ENCODE measurements around the gene GRAMD4.

Gene GRAMD4

DNA sequence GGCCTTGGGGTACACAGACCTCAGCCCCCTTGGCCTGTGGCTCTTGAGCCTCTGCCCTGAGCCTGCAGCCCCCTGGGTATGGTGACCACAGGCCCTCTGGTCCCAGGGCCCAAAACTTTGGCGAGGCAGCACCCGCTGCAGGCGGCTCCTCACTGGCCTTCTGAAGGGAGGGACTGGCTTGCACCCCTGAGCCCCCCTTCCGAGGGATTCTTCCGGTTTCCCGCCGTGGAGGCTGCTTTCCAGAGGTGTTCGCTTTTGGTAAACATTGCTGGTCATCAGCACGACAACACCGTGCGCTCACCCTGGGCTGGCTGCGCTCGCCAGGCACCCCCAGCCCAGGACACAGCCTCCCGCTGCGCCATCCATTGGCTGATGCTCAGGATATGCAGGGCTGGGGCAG, 42.0 kb downstream of the GRAMD4 start:
- DNase-seq (ENCODE audit: low read depth) = no peak
- TF ChIP-seq, protein P1, sequence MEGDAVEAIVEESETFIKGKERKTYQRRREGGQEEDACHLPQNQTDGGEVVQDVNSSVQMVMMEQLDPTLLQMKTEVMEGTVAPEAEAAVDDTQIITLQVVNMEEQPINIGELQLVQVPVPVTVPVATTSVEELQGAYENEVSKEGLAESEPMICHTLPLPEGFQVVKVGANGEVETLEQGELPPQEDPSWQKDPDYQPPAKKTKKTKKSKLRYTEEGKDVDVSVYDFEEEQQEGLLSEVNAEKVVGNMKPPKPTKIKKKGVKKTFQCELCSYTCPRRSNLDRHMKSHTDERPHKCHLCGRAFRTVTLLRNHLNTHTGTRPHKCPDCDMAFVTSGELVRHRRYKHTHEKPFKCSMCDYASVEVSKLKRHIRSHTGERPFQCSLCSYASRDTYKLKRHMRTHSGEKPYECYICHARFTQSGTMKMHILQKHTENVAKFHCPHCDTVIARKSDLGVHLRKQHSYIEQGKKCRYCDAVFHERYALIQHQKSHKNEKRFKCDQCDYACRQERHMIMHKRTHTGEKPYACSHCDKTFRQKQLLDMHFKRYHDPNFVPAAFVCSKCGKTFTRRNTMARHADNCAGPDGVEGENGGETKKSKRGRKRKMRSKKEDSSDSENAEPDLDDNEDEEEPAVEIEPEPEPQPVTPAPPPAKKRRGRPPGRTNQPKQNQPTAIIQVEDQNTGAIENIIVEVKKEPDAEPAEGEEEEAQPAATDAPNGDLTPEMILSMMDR (conservative IDR thresholded peaks at IDR 0.05; ENCODE audit: low read length) = no peak
- no peak overlapping the region for H3K4me3 ChIP-seq (ENCODE audit: low read length)

DNA sequence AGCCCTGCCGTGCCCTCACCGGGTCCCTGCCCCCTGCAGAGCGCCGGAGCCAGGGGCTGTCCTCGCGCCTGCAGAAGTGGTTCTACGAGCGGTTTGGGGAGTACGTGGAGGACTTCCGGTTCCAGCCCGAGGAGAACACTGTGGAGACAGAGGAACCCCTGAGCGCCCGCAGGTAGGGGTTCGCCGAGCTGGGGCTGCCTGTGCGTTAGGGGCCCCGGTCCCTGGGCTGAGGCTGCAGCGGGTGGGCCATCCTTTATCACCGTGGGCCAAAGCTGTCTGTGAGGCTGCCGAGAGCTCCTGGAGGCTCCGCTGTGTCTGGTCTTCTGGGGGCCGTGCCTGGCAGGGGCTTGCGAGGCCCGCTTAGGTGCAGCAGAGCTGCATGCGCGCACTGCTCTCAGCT, 42.8 kb downstream of the GRAMD4 start:
- TF ChIP-seq, protein P1 (conservative IDR thresholded peaks at IDR 0.05; ENCODE audit: low read length) = no peak
- no peak overlapping the region for H3K4me3 ChIP-seq (ENCODE audit: low read length)
- no peak for DNase-seq (ENCODE audit: low read depth)

DNA sequence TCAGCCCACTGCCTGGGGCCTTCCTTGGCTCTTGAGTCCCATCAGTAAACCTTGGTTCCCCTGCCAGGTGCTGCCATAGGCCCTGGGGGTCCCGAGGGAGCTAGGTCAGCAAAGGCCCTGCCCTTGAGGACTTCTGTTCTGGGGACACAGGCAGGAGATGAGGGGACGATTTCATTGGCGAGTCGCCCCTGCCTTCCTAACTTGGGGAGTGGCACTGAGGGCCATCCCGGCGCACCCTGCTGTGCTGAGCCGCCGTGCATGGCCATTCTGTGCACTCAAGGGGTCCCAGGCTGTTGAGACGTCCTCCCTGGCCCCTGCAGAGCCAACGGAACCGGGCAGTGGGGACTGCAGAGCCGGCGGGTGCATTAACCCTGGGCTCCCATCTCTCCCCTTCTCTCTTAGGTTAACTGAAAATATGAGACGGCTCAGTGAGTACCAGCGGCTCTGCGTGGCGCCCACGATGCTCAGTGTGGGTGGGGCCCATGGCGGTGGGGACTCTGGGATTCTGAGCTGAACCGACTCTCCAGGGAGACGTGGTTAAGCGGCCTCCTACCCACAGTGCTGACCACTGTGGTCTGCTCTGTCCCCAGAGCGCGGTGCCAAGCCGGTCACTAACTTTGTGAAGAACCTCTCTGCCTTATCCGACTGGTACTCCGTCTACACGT, 43.4 kb downstream of the GRAMD4 start:
- no peak overlapping the region for H3K4me3 ChIP-seq (ENCODE audit: low read length)
- TF ChIP-seq, protein P1 (conservative IDR thresholded peaks at IDR 0.05; ENCODE audit: low read length) = no peak
- DNase-seq (ENCODE audit: low read depth) = no peak

DNA sequence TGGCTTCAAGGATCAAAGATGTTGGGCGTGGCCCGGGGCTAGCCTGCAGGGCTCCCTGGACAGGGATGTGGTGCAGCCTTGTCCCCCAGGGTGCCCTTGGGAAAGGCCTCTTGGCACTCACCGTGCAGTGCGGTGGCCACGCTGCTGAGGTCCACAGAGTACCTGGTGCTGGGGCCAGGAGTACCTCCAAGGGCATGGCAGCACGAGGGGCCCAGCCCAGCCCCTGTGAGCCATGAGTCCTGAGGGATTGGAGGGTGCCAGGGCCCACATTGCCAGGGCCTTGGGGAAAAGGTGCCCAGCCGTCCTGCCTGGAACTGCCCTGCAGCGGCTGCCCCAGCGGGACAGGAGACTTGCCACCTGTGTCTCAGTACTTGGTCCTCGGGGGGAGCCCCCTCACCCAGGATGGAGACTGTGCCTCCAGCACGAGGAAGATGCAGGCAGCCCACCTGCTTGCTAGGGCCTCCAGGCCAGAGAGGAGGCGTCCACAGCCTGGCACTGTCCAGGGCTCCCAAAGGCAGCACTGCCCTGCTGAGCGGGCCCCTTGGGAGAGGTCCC, 44.2 kb downstream of the GRAMD4 start:
- TF ChIP-seq, protein P1 (conservative IDR thresholded peaks at IDR 0.05; ENCODE audit: low read length) = no peak
- DNase-seq (ENCODE audit: low read depth) = no peak
- H3K4me3 ChIP-seq (ENCODE audit: low read length) = no peak overlapping the region

DNA sequence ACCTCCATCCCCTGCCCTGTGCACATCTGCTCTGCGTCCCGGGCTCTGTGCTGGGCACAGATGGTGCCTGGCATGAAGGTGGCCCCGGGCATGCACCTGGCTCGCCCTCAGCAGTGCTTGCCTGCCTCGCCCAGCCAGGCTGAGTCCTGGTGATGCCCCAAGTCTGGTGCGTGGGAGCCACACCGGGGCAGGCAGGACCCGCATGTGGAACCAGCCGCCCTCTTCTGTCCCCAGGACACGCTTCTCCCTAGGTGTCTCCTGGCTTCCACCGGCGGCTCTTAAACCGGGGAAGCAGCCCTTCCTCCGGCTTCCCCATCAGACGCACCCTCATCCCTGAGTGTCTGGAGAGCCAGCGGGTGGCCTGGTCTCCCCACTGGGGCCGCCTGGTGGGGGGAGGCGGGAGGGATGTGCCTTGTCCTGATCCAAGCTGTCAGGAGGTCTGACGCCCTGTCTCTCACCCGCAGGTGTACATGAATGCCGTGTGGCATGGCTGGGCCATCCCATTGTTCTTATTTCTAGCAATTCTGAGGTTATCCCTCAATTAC, 45.0 kb downstream of the GRAMD4 start:
- TF ChIP-seq, protein P1 (conservative IDR thresholded peaks at IDR 0.05; ENCODE audit: low read length) = no peak
- no peak overlapping the region for H3K4me3 ChIP-seq (ENCODE audit: low read length)
- DNase-seq (ENCODE audit: low read depth) = no peak

DNA sequence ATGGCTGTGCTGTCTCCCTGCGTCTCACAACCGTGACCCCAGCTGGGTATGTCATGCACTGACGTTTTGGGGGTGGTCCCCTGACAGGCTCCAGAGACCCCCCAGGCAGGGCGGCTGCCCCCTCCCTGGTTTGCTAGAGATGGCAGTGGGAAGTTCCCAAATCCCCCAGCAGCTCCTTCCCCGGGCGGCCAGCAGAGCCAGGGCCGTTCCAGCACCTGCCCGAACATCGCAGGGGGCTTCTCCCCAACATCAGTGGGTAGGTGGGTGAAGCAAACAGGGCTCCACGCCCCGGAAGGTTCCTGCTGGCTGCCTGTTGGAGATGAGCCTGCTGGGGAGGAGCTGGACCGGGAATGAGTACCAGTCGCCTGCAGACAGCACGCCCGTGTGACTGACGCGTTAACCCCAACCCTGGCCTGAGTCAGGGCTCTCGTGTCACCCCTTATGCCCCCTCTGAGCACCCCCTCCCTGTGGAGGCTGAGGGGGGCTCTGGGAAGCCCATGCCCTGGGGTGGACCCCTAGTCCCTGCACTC, 45.6 kb downstream of the GRAMD4 start:
- TF ChIP-seq, protein P1 (conservative IDR thresholded peaks at IDR 0.05; ENCODE audit: low read length) = no peak
- DNase-seq (ENCODE audit: low read depth) = no peak

More for the DNA sequence above, 45.6 kb downstream of the GRAMD4 start:
- no peak overlapping the region for H3K4me3 ChIP-seq (ENCODE audit: low read length)
